Small intestine (tissue), 7 donors: ENCODE measurements around the gene CDHR1. TPM values are rescaled to one million over a fixed set of nuclear protein-coding genes. Genes with fewer than 3 reads are reported as not detected.
"Not testable (repeated sequence)": the region's sequence is repeated elsewhere in the genome, so short reads cannot be mapped to it uniquely, and the experiment has no call there.

Experiments used
- DNase-seq, 2 donors: peaks; one replicate each; pipeline versions ENCODE4 v3.0.0 to v3.0.0-alpha.2; 2013
- FAIRE-seq: peaks from 2 replicates; lab custom pipeline; 2012; peaks lifted over from hg19 to GRCh38; lab: Jason Lieb, UNC
- H3K27ac ChIP-seq, 3 donors: one replicate each; pipeline ENCODE4 v1.5.1; 2013; ENCODE audit warnings: low read length in 2 of 3, mild to moderate bottlenecking in 2 of 3, control low read depth in 1 of 3, inconsistent platforms in 1 of 3, low read depth in 1 of 3, moderate library complexity in 1 of 3
- H3K27me3 ChIP-seq, 3 donors: one replicate each; pipeline ENCODE4 v1.6.1; 2013; ENCODE audit warnings: low read length in 3 of 3, inconsistent platforms in 1 of 3; ENCODE audit not compliant: control insufficient read depth in 3 of 3, insufficient read depth in 3 of 3
- H3K36me3 ChIP-seq, 3 donors: one replicate each; pipeline ENCODE4 v1.6.1; 2013; ENCODE audit warnings: low read length in 3 of 3, inconsistent platforms in 1 of 3, low read depth in 1 of 3, mild to moderate bottlenecking in 1 of 3, moderate library complexity in 1 of 3; ENCODE audit not compliant: control insufficient read depth in 3 of 3, insufficient read depth in 2 of 3
- H3K4me1 ChIP-seq, 3 donors: one replicate each; pipeline ENCODE4 v1.6.1; 2013; ENCODE audit warnings: low read length in 2 of 3, inconsistent platforms in 1 of 3, low read depth in 1 of 3, mild to moderate bottlenecking in 1 of 3, moderate library complexity in 1 of 3; ENCODE audit not compliant: control insufficient read depth in 3 of 3, insufficient read depth in 2 of 3
- H3K4me3 ChIP-seq, 3 donors: one replicate each; pipeline ENCODE4 v1.5.1; 2013; ENCODE audit warnings: low read length in 3 of 3, control low read depth in 1 of 3, inconsistent platforms in 1 of 3, low read depth in 1 of 3, mild to moderate bottlenecking in 1 of 3, moderate library complexity in 1 of 3
- H3K9me3 ChIP-seq, 2 donors: one replicate each; pipeline ENCODE4 v1.6.1; 2013; ENCODE audit warnings: low read depth in 1 of 2, low read length in 1 of 2; ENCODE audit not compliant: control insufficient read depth in 2 of 2, insufficient read depth in 1 of 2
- WGBS, 3 donors: extraction: QIAGEN DNeasy Blood & Tissue Kit; methylation state at CpG; one replicate each; pipeline ENCODE4 v1.1.7; 2013; 5-methylcytosine and 5-hydroxymethylcytosine counted together
- polyA plus RNA-seq, 4 donors: library from polyadenylated mRNA; stranded (reverse) in 3 of 4; unstranded in 1 of 4; fragments of 200-250 nt in 3 of 4; fragments of 120-200 nt in 1 of 4; gene quantifications; one replicate each; pipeline versions ENCODE4 v1.2.1 to v1.2.3, GENCODE V29; 2013
- donor health status: healthy with polysubstance abuse.
- donor health status: control.
- donor health status: control.
- donor health status: Bipolar disorder and iron deficiency.
- donor health status: healthy.

The CDHR1 gene
- polyA plus RNA-seq, 4 donors, result 0.06 to 18.2 TPM; not detected in 2

DNA sequence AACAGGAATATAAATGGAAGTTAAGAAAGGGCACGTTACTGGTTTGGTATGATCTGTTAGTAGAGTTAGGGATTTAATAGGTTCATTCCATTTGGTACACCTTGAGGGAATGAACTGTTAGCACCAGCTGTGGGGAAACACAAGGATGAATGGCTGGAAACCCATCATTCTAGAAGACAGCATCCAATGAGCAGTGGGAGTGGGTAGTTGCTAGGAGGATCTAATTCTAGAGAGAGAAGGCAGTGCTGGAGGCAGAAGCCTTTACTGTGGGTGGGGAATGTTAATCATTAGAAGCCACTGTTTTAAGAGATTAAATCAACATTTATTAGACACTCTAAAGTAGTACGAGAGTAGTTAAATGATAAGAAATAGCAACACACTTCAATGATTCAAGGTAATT lies 36.3 kb upstream of the CDHR1 start:
- no peak for DNase-seq
- Histone ChIP-seq H3K36me3 (peaks cover 4 to 8% (median 5%) of the 10 kb centered on the region in 3 donors), H3K27me3 (peaks cover 0 to 9% (median 0%) of the 10 kb centered on the region in 3 donors), H3K4me1 (peaks cover 0 to 2% (median 0%) of the 10 kb centered on the region in 3 donors), H3K9me3 (no peaks in the 10 kb centered on the region), H3K4me3 (no peak overlapping the region), H3K27ac (no peak overlapping the region)
- WGBS, 3 donors, result 39 to 79% (median 62%) methylated on average over 2 of the region's 2 CpGs
- FAIRE-seq, result no peak

DNA sequence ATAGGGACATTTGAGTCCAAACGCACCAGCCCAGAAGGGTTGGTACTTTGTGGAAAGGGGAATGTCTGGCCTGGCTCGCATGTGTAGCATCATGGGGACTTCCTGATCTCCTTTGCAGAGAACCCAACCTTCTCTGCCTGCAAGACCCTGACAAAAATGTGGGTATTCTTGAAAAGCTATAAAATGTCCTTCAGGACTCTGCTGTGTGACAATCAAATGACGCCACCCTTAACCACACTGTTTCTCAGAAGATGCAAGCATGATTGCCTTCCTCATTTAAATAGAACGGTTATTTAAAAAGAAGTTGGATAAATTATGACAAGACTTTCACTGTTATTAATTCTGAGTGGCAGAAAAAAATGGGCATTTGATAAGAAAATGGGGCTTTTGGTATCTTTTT lies 35.8 kb upstream of the CDHR1 start:
- no peak overlapping the region for H3K27ac ChIP-seq
- FAIRE-seq (no peak), DNase-seq (no peak)
- 35 to 66% (median 50%) methylated on average over 4 of the region's 4 CpGs for WGBS, 3 donors
- peaks cover 0 to 9% (median 0%) of the 10 kb centered on the region in 3 donors for H3K27me3 ChIP-seq
- no peak overlapping the region for H3K4me3 ChIP-seq
- peaks cover 4 to 8% (median 4%) of the 10 kb centered on the region in 3 donors for H3K36me3 ChIP-seq
- H3K9me3 ChIP-seq, result no peaks in the 10 kb centered on the region
- peaks cover 0 to 2% (median 0%) of the 10 kb centered on the region in 3 donors for H3K4me1 ChIP-seq

DNA sequence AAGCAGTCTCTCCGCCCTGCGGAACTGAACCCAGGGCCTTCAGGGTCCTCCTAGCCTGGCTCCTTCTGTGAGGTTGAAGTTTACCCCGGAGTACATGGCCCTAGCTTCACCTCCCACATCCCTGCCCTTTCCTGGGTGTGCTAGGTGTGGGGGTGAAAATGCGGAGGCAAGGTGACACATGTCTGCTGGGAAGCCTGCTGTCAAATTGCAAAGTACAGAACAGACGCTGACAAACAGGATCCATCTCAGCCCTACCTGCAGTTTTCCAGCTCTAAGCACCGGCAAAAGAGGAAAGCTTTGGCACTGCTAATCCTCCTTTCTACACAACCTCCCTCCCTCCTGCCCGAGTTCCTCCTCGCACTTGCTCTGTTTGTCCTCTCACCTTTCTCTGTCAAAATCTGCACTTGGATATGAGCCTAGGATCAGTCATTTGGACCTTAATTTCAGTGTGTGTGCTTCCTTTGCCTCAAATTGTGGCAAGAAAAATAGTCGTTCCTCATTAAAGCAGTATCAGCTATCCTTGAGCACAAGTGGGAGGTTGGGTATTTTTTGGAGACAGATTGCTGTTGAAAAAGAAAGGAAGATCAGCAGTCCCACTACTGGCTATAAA lies 35.2 kb upstream of the CDHR1 start:
- Histone ChIP-seq H3K4me1 (peaks cover 0 to 2% (median 0%) of the 10 kb centered on the region in 3 donors), H3K4me3 (no peak overlapping the region), H3K27me3 (peaks cover 0 to 9% (median 0%) of the 10 kb centered on the region in 3 donors), H3K36me3 (peaks cover 2 to 8% (median 4%) of the 10 kb centered on the region in 3 donors), H3K27ac (no peak overlapping the region), H3K9me3 (no peaks in the 10 kb centered on the region)
- peak in 1 of 2 donors; percentile 23 for DNase-seq
- no peak for FAIRE-seq
- 22 to 36% (median 35%) methylated on average over 9 of the region's 9 CpGs for WGBS, 3 donors

DNA sequence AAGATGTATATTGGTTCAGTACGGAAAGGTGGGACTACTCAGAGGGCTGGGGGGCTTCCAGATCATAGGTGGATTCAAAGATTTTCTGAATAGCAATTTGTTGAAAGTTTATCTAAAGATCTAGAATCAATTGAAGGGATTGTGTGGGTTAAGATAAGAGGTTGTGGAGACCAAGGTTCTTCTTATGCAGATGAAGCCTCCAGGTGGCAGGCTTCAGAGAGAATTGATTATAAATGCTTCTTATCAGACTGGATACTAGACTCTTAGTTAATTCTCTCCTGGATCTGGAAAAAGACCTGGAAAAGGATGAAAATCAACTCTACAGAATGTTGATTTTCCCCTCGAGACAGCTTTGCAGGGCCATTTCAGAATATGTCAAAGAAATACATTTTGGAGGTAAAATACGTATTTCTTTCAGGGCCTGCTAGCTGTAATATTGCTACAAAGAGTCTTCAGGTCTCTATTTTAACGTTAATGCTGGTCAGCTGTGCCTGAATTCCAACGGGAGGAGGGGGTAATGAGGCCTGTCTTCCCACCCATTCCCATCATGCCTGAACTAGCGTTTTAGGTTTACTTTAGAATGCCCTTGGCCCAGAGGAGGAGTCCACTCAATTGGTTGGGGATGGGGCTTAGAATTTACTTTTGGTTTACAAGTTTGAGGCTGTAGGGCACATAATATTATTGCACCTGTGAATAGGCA lies 33.5 kb upstream of the CDHR1 start:
- Histone ChIP-seq H3K27ac (no peak overlapping the region), H3K9me3 (no peaks in the 10 kb centered on the region), H3K27me3 (peaks cover 0 to 11% (median 3%) of the 10 kb centered on the region in 3 donors), H3K4me3 (no peak overlapping the region), H3K36me3 (no peaks in the 10 kb centered on the region), H3K4me1 (peaks cover 0 to 2% (median 0%) of the 10 kb centered on the region in 3 donors)
- no peak for FAIRE-seq
- 42 to 49% (median 45%) methylated on average over 6 of the region's 6 CpGs for WGBS, 3 donors
- DNase-seq, result no peak

DNA sequence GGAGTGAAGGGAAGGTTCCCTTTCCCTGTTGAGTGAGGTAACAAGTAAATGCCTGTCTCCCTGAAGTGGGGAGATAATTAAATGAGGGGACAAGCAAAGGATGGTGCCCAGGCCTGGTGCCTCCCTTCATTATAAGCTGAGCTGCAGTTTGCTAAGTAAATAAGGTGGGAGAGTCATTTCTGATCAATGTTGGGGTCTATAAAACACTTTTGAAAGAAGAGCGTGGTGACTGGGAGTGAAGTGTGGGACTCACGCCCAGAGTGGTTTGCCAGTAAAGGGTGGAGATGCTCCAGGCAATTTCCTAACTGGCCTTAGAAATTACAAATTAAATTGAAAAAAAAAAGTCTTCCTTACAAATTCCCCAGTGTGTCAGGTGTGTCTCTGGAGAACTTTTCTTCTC lies 30.3 kb upstream of the CDHR1 start:
- Histone ChIP-seq H3K36me3 (no peaks in the 10 kb centered on the region), H3K27me3 (peaks cover 0 to 10% (median 3%) of the 10 kb centered on the region in 3 donors), H3K27ac (no peak overlapping the region), H3K4me1 (no peaks in the 10 kb centered on the region), H3K4me3 (no peak overlapping the region), H3K9me3 (peaks cover 0 to 5% of the 10 kb centered on the region in 2 donors)
- WGBS, 3 donors, result 47 to 53% (median 53%) methylated on average over 2 of the region's 2 CpGs
- FAIRE-seq (no peak), DNase-seq (no peak)

DNA sequence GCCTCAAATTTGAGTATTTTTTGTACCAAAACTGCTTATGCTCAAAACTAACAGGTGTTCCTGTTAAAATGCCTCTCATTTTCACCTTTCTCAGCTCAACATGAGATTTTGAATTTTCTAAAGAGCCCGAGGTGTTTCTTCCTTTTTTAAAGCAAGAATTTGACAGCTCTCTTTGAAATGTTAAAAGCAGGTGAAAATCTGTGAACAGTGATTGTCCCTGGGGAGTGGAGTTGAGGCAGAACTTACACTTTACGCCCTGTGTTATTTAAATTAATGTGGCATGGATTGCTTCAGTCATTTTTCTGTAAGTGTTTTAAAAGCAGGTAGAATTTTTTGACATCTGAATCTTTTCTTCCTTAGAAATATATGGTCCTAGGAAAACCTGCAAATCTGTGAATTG lies 29.9 kb upstream of the CDHR1 start:
- no peak for DNase-seq
- Histone ChIP-seq H3K36me3 (no peaks in the 10 kb centered on the region), H3K4me1 (no peaks in the 10 kb centered on the region), H3K9me3 (peaks cover 0 to 5% of the 10 kb centered on the region in 2 donors), H3K27ac (no peak overlapping the region), H3K4me3 (no peak overlapping the region), H3K27me3 (peaks cover 0 to 6% (median 3%) of the 10 kb centered on the region in 3 donors)
- FAIRE-seq, result no peak
- WGBS, 3 donors, result 34 to 59% (median 55%) methylated on average over 2 of the region's 2 CpGs

DNA sequence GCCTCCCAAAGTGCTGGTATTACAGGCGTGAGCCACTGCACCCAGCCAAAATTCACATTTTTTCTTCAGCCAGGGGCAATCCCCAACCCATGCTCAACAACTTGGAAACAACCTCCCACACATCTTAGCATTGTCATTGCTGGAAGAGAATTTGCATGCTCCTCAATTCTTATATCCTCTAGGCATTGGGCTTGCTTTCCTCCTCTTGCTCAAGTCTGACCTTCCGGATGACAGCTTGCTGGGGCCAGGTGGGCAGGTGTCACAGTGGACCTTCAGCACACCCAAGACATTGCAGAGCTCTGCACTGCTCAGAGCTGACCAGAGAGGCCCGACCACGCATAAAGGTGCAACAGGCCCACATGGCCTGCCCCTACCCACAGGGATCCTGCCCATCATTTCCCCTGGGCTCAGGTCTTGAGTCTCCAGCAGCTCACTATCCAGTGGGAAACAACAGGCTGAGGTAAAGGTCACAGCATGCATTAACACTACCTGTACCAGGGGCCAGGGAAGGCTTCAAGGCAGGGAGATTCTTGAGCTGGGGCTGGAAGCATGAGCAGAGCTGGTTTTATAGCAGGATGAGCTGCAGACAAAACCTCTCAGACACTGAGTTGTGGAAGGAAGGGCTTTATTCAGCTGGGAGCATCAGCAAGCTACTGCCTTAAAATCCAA lies 27.6 kb upstream of the CDHR1 start:
- FAIRE-seq, result no peak
- Histone ChIP-seq H3K9me3 (peaks cover 0 to 5% of the 10 kb centered on the region in 2 donors), H3K4me3 (no peak overlapping the region), H3K4me1 (no peaks in the 10 kb centered on the region), H3K27ac (no peak overlapping the region), H3K27me3 (peaks cover 0 to 3% (median 2%) of the 10 kb centered on the region in 3 donors), H3K36me3 (no peaks in the 10 kb centered on the region)
- WGBS, 3 donors, result 93 to 96% (median 93%) methylated on average over 4 of the region's 4 CpGs
- DNase-seq, result no peak

DNA sequence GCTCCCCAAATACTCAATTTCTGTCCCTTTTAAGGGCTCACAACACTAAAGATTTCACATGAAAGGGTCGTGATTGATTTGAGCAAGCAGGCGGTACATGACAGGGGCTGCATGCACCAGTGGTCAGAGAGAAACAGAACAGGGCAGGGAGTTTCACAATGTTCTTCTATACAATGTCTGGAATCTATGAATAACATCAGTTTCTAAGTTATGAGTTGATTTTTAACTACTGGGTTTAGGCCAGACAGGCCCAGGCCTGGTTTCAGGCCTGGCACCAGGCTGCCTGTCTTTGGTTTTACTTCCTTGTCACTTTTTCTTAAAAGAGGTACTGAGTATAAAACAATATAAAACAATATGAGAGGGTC lies 27.1 kb upstream of the CDHR1 start:
- WGBS, 3 donors, result 82 to 94% (median 92%) methylated on average over 2 of the region's 2 CpGs
- H3K36me3 ChIP-seq, H3K27me3 ChIP-seq, FAIRE-seq, H3K27ac ChIP-seq, H3K9me3 ChIP-seq, H3K4me3 ChIP-seq, DNase-seq, H3K4me1 ChIP-seq: not testable (repeated sequence)
